22Rv1 (cell line): ENCODE measurements around the gene PTH2R.
"Not testable (repeated sequence)": the region's sequence is repeated elsewhere in the genome, so short reads cannot be mapped to it uniquely, and the experiment has no call there.

ENCODE experiments used
- ZFX ChIP-seq: fragments of 450-650 bp; IDR thresholded peaks from 2 replicates; pipeline ENCODE4 v1.6.1; 2017; ENCODE audit warnings: antibody characterized with exemption, borderline replicate concordance
- TF ChIP-seq, protein P1 (sequence below): fragments of 450-650 bp; IDR thresholded peaks from 2 replicates; pipeline ENCODE4 v1.5.1; 2017; ENCODE audit warnings: mild to moderate bottlenecking

DNA sequence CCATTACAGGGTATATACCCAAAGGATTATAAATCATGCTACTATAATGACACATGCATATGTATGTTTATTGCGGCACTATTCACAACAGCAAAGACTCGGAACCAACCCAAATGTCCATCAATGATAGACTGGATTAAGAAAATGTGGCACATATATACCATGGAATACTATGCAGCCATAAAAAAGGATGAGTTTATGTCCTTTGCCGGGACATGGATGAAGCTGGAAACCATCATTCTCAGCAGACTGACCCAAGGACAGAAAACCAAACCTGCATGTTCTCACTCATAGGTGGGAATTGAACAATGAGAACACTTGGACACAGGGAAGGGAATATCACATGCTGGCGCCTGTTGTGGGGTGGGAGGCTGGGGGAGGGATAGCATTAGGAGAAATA lies 9.8 kb upstream of the PTH2R start:
- TF ChIP-seq, protein P1, sequence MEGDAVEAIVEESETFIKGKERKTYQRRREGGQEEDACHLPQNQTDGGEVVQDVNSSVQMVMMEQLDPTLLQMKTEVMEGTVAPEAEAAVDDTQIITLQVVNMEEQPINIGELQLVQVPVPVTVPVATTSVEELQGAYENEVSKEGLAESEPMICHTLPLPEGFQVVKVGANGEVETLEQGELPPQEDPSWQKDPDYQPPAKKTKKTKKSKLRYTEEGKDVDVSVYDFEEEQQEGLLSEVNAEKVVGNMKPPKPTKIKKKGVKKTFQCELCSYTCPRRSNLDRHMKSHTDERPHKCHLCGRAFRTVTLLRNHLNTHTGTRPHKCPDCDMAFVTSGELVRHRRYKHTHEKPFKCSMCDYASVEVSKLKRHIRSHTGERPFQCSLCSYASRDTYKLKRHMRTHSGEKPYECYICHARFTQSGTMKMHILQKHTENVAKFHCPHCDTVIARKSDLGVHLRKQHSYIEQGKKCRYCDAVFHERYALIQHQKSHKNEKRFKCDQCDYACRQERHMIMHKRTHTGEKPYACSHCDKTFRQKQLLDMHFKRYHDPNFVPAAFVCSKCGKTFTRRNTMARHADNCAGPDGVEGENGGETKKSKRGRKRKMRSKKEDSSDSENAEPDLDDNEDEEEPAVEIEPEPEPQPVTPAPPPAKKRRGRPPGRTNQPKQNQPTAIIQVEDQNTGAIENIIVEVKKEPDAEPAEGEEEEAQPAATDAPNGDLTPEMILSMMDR, result not testable (repeated sequence)
- not testable (repeated sequence) for TF ChIP-seq ZFX
